AML-193 (cell line): Measurements from ENCODE around the gene KRTAP10-6.
"Not testable (repeated sequence)": the region's sequence is repeated elsewhere in the genome, so short reads cannot be mapped to it uniquely, and the experiment has no call there.

Experiments
- DNase-seq, 2 experiments: peaks; one replicate each; lab custom pipeline; 2025; lab: John Stamatoyannopoulos, UW

The KRTAP10-6 gene

DNA sequence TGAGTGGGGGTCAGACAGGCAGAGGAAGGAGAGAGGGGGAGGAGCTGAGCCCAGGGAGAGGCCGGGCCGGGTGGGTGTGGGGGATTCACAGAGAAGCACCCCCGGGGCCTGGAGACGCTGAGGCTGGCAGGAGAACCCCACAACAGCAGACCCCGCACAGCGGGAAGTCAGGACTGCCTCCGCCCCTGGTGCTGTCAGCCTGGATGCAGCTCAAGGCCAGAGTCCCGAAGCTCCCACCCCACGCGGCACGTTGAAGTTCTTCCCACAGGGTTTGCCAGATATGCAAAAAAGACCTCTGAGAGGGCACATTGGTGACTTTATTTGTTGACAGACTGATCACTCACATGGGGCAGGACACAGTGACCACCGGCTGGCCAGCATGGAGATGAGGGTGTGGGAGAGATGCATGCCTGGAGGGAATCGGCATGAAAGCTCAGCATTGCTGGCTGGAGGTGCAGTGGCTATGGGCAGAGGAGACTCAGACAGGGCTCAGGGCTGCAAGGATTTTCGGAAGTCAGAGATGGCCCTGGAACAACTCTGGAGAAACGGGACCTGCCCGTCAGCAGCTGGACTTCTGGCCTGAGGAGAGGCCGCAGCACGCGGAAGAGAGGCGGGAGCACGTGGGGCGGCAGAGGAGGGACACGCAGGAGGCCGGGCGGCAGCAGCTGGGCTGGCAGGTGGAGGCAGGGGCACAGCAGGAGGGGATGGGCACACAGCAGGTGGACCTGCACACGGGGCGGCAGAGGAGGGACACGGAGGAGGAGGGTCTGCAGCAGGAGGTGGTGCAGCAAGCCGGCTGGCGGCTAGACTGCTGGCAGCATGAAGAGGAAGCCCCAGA is 34.6 kb downstream of the KRTAP10-6 start:
- DNase-seq, result no peak

GRCh38 chr21:44556879-44557278 is 35.4 kb downstream of the KRTAP10-6 start:
- DNase-seq, result no peak

- no peak for DNase-seq
Observed at GRCh38 chr21:44555200-44555875, 37.0 kb downstream of the KRTAP10-6 start.

GRCh38 chr21:44552681-44553080 is 39.6 kb downstream of the KRTAP10-6 start:
- DNase-seq, result no peak

GRCh38 chr21:44552136-44552535 is 40.2 kb downstream of the KRTAP10-6 start:
- no peak for DNase-seq

DNA sequence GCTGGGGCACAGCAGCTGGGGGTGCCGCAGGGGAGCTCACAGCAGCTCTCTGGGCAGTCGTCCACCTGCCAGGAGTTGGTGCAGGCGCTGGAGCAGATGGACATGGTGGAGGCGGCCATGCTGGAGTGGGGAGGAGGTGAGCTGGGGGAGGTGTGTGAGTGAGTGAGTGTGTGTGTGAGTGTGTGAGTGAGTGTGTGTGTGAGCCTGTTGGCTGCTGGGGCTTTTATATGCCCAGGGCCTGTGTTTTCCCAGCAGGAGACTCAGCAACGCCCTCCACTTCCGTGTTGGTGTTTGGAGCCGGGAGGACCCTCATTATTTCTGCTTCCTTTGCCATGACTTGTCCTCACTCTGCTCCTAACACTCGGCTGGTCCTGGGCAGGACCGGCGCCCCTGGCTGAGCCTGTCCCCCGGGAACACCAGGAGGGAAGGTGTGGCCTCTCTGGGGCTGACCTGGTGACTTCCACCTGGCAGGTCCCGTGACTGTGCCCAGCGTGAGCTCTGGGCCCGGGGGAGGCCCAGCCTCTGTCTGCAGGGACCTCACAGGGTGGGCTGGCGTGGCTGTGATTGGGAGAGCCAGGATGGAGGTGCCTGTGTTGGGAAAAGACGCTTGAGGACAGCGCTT is 40.9 kb downstream of the KRTAP10-6 start, which contains the start of gene KRTAP10-2:
Gene KRTAP10-2 (minus strand): TSS at position 166 of the 622 bp plus-strand sequence. CDS start 47 bp downstream, at position 119.
- no peak for DNase-seq

DNA sequence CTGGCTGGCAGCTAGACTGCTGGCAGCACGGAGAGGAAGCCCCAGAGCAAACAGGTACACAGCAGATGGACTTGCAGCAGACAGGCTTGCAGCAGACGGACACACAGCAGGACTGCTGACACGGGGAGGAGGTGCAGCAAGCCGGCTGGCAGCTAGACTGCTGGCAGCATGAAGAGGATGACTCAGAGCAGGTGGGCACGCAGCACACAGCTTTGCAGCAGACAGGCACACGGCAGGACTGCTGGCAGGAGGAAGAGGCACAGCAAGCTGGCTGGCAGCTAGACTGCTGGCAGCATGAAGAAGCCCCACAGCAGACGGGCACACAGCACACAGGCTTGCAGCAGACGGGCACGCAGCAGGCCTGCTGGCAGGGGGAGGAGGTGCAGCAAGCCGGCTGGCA is 41.5 kb downstream of the KRTAP10-6 start:
- DNase-seq, result no peak

DNA sequence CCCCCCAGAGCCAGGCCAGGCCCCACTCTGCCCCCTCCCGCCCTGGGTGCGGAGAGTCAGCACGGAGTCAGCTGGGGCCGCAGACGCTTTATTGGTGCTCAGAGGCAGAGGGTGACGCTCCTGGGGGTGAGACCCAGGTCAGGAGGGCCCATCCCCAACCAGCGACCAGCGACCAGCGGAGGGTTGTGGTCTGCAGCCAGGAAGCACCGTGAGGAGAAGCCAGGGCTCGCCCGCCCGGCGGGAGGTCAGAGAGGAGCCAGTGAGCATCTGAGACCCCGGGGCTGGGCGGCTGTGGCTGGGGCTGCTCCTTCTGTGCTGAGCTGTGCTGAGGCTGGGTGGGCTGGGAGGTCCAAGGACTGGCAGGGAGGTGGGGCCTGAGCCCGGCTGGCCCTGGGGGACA is 42.0 kb downstream of the KRTAP10-6 start:
- DNase-seq, result not testable (repeated sequence)

GRCh38 chr21:44549525-44550211 is 42.6 kb downstream of the KRTAP10-6 start:
- no peak for DNase-seq

DNA sequence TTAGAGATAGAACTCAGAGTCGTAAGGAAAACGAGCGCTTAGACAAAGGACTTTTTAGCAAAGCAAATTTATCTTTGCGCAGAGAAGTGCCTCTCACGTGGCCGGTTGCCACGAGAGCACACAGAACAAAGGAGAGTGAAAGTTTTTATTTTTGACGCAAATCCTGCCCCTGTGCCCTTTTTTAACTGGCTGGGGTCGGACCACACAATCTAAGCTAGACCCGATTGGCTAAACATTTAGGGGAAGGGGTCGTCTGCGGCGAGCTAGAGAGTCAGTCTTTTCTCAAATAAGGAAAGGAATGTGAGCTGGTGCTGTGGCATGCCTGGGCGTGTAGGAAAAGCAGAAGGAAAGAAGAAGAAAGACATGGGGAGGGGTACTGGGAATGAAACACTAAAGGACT is 43.4 kb downstream of the KRTAP10-6 start:
- DNase-seq, result no peak

DNA sequence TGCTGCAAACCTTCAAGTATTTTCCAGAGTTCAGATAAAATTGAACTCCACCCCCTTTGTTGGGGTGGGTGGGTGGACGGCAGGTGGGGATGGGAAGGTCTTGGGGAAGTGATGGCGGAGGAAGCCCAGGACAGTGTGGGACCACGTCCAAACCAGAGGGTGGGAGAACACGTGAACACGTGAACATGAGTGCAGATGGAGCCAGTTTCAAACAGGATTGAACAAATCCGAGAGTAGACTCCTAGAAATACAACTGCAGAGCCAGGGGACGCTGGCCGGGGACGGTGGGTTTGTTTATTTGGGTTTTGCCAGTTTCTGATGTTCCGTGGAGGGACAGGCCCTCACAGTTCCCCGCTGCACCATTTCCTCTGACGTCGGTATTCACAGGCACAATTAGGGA is 43.9 kb downstream of the KRTAP10-6 start:
- no peak for DNase-seq

GRCh38 chr21:44547656-44548331 is 44.5 kb downstream of the KRTAP10-6 start:
- no peak for DNase-seq

DNA sequence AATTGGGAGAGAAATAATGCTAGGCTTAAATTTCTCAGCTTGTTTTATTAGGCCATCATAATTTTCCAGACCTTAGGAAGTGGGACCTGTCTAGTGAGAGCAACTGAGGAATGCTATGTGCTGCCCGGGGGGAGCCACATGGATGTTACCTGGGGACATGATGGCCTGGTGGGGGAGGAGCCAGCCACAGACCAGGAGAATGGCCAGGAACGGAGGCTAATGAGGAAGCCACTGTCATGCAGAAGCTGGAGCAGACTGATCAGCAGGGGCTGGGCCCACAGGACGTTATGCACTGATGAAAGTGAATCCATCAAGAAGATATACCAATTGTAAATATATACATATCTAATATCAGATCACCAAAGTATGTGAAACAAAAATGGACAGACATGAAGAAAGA is 47.7 kb downstream of the KRTAP10-6 start:
- no peak for DNase-seq

DNA sequence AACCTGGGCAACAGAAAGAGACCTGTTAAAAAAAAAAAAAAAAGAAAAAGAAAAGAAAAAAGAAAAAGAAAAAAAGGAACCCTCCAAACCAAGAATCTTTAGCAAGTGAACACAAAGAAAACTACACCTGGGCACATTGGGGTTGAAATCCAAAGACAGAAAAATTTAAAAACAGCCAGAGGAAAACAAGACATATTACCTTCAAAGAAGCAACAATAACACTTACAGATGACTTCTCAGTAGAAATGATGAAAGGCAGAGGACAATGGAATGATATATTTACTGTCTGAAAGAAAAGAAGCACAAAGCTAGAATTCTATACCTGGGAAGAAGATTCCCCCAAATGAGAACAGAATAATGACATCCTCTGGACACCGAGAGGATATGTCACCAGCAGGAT is 49.6 kb downstream of the KRTAP10-6 start:
- DNase-seq, result no peak
